Measurements from ENCODE around the gene CALR.
A peak's percentile ranks its signal among the peaks of the same experiment; 100 is the strongest.

Gene CALR

DNA sequence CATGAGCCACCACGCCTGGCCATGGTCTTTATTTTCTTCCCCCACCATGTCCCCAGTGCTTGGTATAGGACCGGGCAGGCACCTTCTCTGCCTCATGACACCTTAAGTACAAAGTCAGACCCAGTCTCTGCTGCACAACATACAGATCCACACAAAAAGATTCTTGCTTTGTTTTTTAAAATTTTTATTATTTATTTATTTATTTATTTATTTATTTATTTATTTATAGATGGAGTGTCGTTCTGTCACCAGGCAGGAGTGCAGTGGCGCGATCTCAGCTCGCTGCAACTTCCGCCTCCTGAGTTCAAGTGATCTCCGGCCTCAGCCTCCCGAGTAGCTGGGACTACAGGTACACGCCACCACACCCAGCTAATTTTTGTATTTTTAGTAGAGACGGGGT is 54.3 kb downstream of the CALR start (continued):
- TF ChIP-seq ZNF366 (tag by site-specific recombination; conservative IDR thresholded peaks at IDR 0.05) (no peak), ZNF677 (tag by site-specific recombination; IDR thresholded peaks at IDR 0.05) (no peak), GLI2 (tag by site-specific recombination; IDR thresholded peaks at IDR 0.05; ENCODE audit: borderline replicate concordance, low read depth) (no peak; the same call in 1 of the 2 replicates), ZNF623 (tag by site-specific recombination; IDR thresholded peaks at IDR 0.05) (peak; percentile 73), KLF10 (tag by site-specific recombination; IDR thresholded peaks at IDR 0.05) (no peak), ZNF157 (tag by site-specific recombination; IDR thresholded peaks at IDR 0.05) (no peak), SCRT2 (tag by site-specific recombination; IDR thresholded peaks at IDR 0.05) (no peak), SETDB1 (IDR thresholded peaks at IDR 0.05; ENCODE audit: insufficient read length, low read length) (no peak), ZNF426 (tag by site-specific recombination; IDR thresholded peaks at IDR 0.05) (peak; percentile 93), ZBTB8A (tag by site-specific recombination; IDR thresholded peaks at IDR 0.05) (peak; percentile 74), YY1 (tag by site-specific recombination; IDR thresholded peaks at IDR 0.05) (no peak), ZNF555 (tag by site-specific recombination; conservative IDR thresholded peaks at IDR 0.05) (no peak; the same call in 1 of the 2 replicates), ZNF335 (tag by site-specific recombination; conservative IDR thresholded peaks at IDR 0.05) (no peak), ZNF664 (tag by site-specific recombination; IDR thresholded peaks at IDR 0.05) (peak; percentile 78), EGR2 (tag by site-specific recombination; IDR thresholded peaks at IDR 0.05; ENCODE audit: low read depth) (no peak), ZNF10 (tag by site-specific recombination; IDR thresholded peaks at IDR 0.05) (no peak), ZNF24 (tag by site-specific recombination; IDR thresholded peaks at IDR 0.05) (no peak), KLF7 (tag by site-specific recombination; IDR thresholded peaks at IDR 0.05; ENCODE audit: borderline replicate concordance) (no peak), ZNF302 (tag by site-specific recombination; IDR thresholded peaks at IDR 0.05; ENCODE audit: low read depth) (no peak), GFI1B (tag by site-specific recombination; IDR thresholded peaks at IDR 0.05) (0 out of 2 replicates have a peak, but pooled peaks have one; percentile 16), ZNF140 (tag by site-specific recombination; IDR thresholded peaks at IDR 0.05) (peak; percentile 69; the same call in 1 of the 2 replicates), ZNF132 (tag by site-specific recombination; IDR thresholded peaks at IDR 0.05; ENCODE audit: borderline replicate concordance) (no peak), ZNF184 (tag by site-specific recombination; IDR thresholded peaks at IDR 0.05) (no peak), ZNF600 (tag by site-specific recombination; IDR thresholded peaks at IDR 0.05) (no peak), ZNF391 (tag by site-specific recombination; IDR thresholded peaks at IDR 0.05; ENCODE audit: borderline replicate concordance, low read depth) (no peak), ZNF433 (tag by site-specific recombination; IDR thresholded peaks at IDR 0.05; ENCODE audit: low read depth) (peak; percentile 37; the same call in 1 of the 2 replicates), ZNF114 (tag by site-specific recombination; IDR thresholded peaks at IDR 0.05) (no peak), ZNF416 (tag by site-specific recombination; IDR thresholded peaks at IDR 0.05) (no peak), ZNF274 (IDR thresholded peaks at IDR 0.05; ENCODE audit: low read length) (no peak), ZNF274 (tag by site-specific recombination; IDR thresholded peaks at IDR 0.05; ENCODE audit: borderline replicate concordance) (no peak)
- TF ChIP-seq, protein P1, sequence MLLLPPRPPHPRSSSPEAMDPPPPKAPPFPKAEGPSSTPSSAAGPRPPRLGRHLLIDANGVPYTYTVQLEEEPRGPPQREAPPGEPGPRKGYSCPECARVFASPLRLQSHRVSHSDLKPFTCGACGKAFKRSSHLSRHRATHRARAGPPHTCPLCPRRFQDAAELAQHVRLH (tag by site-specific recombination; IDR thresholded peaks at IDR 0.05) = peak; percentile 70; the same call in 1 of the 2 replicates
- TF ChIP-seq, protein P2, sequence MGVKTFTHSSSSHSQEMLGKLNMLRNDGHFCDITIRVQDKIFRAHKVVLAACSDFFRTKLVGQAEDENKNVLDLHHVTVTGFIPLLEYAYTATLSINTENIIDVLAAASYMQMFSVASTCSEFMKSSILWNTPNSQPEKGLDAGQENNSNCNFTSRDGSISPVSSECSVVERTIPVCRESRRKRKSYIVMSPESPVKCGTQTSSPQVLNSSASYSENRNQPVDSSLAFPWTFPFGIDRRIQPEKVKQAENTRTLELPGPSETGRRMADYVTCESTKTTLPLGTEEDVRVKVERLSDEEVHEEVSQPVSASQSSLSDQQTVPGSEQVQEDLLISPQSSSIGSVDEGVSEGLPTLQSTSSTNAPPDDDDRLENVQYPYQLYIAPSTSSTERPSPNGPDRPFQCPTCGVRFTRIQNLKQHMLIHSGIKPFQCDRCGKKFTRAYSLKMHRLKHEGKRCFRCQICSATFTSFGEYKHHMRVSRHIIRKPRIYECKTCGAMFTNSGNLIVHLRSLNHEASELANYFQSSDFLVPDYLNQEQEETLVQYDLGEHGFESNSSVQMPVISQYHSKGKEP (tag by site-specific recombination; IDR thresholded peaks at IDR 0.05) = no peak
- TF ChIP-seq, protein P3, sequence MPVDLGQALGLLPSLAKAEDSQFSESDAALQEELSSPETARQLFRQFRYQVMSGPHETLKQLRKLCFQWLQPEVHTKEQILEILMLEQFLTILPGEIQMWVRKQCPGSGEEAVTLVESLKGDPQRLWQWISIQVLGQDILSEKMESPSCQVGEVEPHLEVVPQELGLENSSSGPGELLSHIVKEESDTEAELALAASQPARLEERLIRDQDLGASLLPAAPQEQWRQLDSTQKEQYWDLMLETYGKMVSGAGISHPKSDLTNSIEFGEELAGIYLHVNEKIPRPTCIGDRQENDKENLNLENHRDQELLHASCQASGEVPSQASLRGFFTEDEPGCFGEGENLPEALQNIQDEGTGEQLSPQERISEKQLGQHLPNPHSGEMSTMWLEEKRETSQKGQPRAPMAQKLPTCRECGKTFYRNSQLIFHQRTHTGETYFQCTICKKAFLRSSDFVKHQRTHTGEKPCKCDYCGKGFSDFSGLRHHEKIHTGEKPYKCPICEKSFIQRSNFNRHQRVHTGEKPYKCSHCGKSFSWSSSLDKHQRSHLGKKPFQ (tag by site-specific recombination; IDR thresholded peaks at IDR 0.05) = no peak
- TF ChIP-seq, protein P4, sequence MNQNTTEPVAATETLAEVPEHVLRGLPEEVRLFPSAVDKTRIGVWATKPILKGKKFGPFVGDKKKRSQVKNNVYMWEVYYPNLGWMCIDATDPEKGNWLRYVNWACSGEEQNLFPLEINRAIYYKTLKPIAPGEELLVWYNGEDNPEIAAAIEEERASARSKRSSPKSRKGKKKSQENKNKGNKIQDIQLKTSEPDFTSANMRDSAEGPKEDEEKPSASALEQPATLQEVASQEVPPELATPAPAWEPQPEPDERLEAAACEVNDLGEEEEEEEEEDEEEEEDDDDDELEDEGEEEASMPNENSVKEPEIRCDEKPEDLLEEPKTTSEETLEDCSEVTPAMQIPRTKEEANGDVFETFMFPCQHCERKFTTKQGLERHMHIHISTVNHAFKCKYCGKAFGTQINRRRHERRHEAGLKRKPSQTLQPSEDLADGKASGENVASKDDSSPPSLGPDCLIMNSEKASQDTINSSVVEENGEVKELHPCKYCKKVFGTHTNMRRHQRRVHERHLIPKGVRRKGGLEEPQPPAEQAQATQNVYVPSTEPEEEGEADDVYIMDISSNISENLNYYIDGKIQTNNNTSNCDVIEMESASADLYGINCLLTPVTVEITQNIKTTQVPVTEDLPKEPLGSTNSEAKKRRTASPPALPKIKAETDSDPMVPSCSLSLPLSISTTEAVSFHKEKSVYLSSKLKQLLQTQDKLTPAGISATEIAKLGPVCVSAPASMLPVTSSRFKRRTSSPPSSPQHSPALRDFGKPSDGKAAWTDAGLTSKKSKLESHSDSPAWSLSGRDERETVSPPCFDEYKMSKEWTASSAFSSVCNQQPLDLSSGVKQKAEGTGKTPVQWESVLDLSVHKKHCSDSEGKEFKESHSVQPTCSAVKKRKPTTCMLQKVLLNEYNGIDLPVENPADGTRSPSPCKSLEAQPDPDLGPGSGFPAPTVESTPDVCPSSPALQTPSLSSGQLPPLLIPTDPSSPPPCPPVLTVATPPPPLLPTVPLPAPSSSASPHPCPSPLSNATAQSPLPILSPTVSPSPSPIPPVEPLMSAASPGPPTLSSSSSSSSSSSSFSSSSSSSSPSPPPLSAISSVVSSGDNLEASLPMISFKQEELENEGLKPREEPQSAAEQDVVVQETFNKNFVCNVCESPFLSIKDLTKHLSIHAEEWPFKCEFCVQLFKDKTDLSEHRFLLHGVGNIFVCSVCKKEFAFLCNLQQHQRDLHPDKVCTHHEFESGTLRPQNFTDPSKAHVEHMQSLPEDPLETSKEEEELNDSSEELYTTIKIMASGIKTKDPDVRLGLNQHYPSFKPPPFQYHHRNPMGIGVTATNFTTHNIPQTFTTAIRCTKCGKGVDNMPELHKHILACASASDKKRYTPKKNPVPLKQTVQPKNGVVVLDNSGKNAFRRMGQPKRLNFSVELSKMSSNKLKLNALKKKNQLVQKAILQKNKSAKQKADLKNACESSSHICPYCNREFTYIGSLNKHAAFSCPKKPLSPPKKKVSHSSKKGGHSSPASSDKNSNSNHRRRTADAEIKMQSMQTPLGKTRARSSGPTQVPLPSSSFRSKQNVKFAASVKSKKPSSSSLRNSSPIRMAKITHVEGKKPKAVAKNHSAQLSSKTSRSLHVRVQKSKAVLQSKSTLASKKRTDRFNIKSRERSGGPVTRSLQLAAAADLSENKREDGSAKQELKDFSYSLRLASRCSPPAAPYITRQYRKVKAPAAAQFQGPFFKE (tag by site-specific recombination; IDR thresholded peaks at IDR 0.05; ENCODE audit: borderline replicate concordance) = no peak
